ENCODE results near the gene CADPS2.

DNA sequence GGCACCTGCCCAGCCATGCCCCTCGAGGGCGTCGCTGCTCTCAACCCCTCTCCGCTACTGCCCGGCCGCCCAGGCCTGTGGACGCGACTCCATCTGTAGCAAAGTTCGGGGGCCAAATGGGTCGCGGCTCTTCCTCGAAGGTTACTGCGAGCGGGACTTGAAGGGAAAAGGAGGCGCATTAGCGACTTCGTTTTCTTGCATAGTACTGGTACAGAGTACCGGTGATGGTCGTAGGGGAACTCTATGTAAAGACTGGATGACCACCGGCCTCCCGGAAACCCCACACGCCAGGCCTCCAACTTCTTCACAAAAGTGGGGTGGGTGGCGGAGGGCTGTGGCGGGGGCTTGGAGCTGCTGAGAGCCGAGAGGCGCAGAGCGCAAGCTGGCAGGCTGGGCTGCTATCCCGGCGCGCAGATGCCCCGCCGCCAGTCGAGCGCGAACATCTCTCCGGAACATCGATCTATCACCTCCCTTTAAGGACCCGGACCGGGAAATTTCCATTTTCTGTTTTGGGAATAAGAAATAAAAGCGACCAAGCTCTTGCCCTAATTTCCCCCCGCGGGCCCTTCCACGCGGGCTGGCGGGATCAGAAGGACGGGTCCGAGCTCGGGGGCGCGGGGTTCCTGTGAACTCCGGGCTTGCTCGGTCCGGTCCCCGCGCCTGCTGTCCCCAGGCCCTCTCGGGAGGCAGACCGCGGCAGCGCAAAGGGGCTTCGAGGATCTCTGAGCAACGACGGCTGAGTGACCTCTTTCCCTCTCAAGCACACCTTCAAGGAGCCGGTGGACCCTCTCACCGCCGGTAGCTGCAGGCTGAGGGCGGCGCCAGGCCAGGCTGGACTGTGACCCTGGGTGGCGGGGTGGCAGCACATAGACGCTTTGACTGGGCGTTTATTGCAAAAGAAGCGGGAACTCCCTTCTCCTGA is 569.5 kb downstream of the CADPS2 start:
- TF ChIP-seq CTCF (IDR thresholded peaks at IDR 0.05; ENCODE audit: low read length) (no peak), EZH2 (IDR thresholded peaks at IDR 0.05; ENCODE audit: borderline replicate concordance, low read length) (no peak)
